K562 (cell line): ENCODE measurements around the gene EGR1. TPM values are rescaled to one million over a fixed set of nuclear protein-coding genes. Genes with fewer than 3 reads are reported as not detected.
A peak's percentile ranks its signal among the peaks of the same experiment; 100 is the strongest.

ENCODE experiments used
- AFF1 ChIP-seq, 2 experiments: fragments of 450-650 bp; IDR thresholded peaks; 2 replicates each; pipeline ENCODE4 v1.6.1; 2018; ENCODE audit warnings: mild to moderate bottlenecking in 2 of 2, low read depth in 1 of 2; ENCODE audit not compliant: partially characterized antibody in 2 of 2
- CXXC5 ChIP-seq: fragments of 250-450 bp; sonication (Bioruptor Pico); IDR thresholded peaks from 2 replicates; pipeline ENCODE4 v1.8.0; 2022; ENCODE audit warnings: inconsistent platforms, mild to moderate bottlenecking, moderate library complexity
- ETS1 ChIP-seq: conservative IDR thresholded peaks from 2 replicates; pipeline ENCODE4 v1.6.1; 2011; ENCODE audit warnings: low read depth, mild to moderate bottlenecking, low read length; ENCODE audit not compliant: control insufficient read depth
- NONO ChIP-seq, 2 experiments: fragments of 200-400 bp in 1 of 2; fragments of 450-650 bp in 1 of 2; formaldehyde crosslinking in 1 of 2; IDR thresholded peaks; 2 replicates each; pipeline ENCODE4 v1.6.1; 2017; ENCODE audit warnings: low read depth in 2 of 2, mild to moderate bottlenecking in 2 of 2, moderate library complexity in 2 of 2, low read length in 1 of 2
- RBM39 ChIP-seq: fragments of 200-400 bp; formaldehyde crosslinking; optimal IDR thresholded peaks from 2 replicates; pipeline ENCODE3; 2018; ENCODE audit warnings: low read depth, low read length
- SFPQ ChIP-seq: fragments of 200-400 bp; formaldehyde crosslinking; IDR thresholded peaks from 2 replicates; pipeline ENCODE4 v1.6.1; 2017; ENCODE audit warnings: mild to moderate bottlenecking, low read depth, low read length, moderate library complexity
- ZBTB8A ChIP-seq: fragments of 450-650 bp; IDR thresholded peaks from 2 replicates; pipeline ENCODE4 v1.6.1; 2018; ENCODE audit warnings: mild to moderate bottlenecking, moderate library complexity; ENCODE audit not compliant: partially characterized antibody
- ZNF324 ChIP-seq: fragments of 250-450 bp; sonication (Bioruptor Pico); IDR thresholded peaks from 2 replicates; pipeline ENCODE4 v1.4.0; 2020; ENCODE audit warnings: mild to moderate bottlenecking
- polyA plus RNA-seq, 8 experiments: library from polyadenylated mRNA; depleted of rRNA in 4 of 8; stranded (reverse) in 5 of 8; unstranded in 3 of 8; fragments of >200 nt; fragmentation: Nextera tagmentation in 2 of 8; fragmentation: Illumina TruSeq in 1 of 8; extraction: Ambion mirVana in 2 of 8; extraction: Trizol in 1 of 8; gene quantifications; 2 replicates each; pipeline versions ENCODE4 v1.2.1 to v1.2.3, GENCODE V29; 2011 to 2014; ENCODE audit warnings: inconsistent platforms in 1 of 8, missing spikeins in 1 of 8
- total RNA-seq, 7 experiments: library from RNA; depleted of rRNA in 6 of 7; stranded (reverse); fragments of >200 nt in 6 of 7; fragmentation: Illumina TruSeq in 2 of 7; extraction: Trizol in 2 of 7; gene quantifications; 2 replicates each; pipeline versions ENCODE4 v1.2.1 to v1.2.3, GENCODE V29; 2011 to 2021; ENCODE audit warnings: low replicate concordance in 1 of 7
- TF ChIP-seq, protein P1 (sequence below): fragments of 450-650 bp; IDR thresholded peaks from one replicate; pipeline ENCODE4 v1.6.1; 2018; ENCODE audit warnings: mild to moderate bottlenecking, moderate library complexity; ENCODE audit not compliant: partially characterized antibody

EGR1 gene
- total and polyA plus RNA-seq, 9 of the 15 experiments (the other 6 are each of a cell fraction or from before 2014, with no cell fraction given) = 1.3 to 132 (median 21.5) TPM

GRCh38 chr5:138468966-138469539 is 3.8 kb downstream of the EGR1 start (continued):
- peak; percentile 21 to 28 for TF ChIP-seq AFF1 (IDR thresholded peaks at IDR 0.05; ENCODE audit: low read depth in 1 of 2, partially characterized antibody in 2 of 2)
- TF ChIP-seq, protein P1, sequence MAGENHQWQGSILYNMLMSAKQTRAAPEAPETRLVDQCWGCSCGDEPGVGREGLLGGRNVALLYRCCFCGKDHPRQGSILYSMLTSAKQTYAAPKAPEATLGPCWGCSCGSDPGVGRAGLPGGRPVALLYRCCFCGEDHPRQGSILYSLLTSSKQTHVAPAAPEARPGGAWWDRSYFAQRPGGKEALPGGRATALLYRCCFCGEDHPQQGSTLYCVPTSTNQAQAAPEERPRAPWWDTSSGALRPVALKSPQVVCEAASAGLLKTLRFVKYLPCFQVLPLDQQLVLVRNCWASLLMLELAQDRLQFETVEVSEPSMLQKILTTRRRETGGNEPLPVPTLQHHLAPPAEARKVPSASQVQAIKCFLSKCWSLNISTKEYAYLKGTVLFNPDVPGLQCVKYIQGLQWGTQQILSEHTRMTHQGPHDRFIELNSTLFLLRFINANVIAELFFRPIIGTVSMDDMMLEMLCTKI = no peak
- peak; percentile 56 for TF ChIP-seq ZBTB8A
- peak; percentile 81 for TF ChIP-seq RBM39
- no peak for TF ChIP-seq CXXC5 (CRISPR knock-in tag)
- TF ChIP-seq ZNF324 (CRISPR knock-in tag) = no peak
- peak; percentile 25 to 80; a peak in 1 of 4 replicates for TF ChIP-seq NONO (IDR thresholded peaks at IDR 0.05; ENCODE audit: low read depth in 2 of 2, low read length in 1 of 2)
- peak; percentile 91; the same call in 1 of the 2 replicates for TF ChIP-seq SFPQ
- peak; percentile 61; the same call in 1 of the 2 replicates for TF ChIP-seq ETS1
